HepG2 (cell line): ENCODE measurements around the gene CST4. TPM values are rescaled to one million over a fixed set of nuclear protein-coding genes. Genes with fewer than 3 reads are reported as not detected.
A peak's percentile ranks its signal among the peaks of the same experiment; 100 is the strongest.

ENCODE experiments used
- ARNT2 ChIP-seq: sonication (generic); formaldehyde crosslinking; IDR thresholded peaks from 2 replicates; pipeline ENCODE4 v1.8.0; 2022; ENCODE audit warnings: mild to moderate bottlenecking, low read depth, missing genetic modification reagents, moderate library complexity
- FOXA1 ChIP-seq, 2 experiments: fragments of 450-650 bp in 1 of 2; sonication (generic) in 1 of 2; formaldehyde crosslinking in 1 of 2; IDR thresholded peaks; 2 replicates each; pipeline versions ENCODE4 v1.4.0 to v1.6.1; 2016 to 2020; ENCODE audit warnings: missing genetic modification reagents in 1 of 2
- NFKBIZ ChIP-seq: IDR thresholded peaks from 2 replicates; pipeline ENCODE4 v1.6.1; 2018; ENCODE audit warnings: missing genetic modification reagents, missing compliant biosample characterization
- NR2F6 ChIP-seq, 2 experiments: IDR thresholded peaks; 2 replicates each; pipeline ENCODE4 v1.6.1; 2016; ENCODE audit warnings: antibody characterized with exemption in 1 of 2, mild to moderate bottlenecking in 1 of 2
- PCBP2 ChIP-seq: fragments of 200-400 bp; formaldehyde crosslinking; optimal IDR thresholded peaks from 2 replicates; pipeline ENCODE3; 2018; ENCODE audit warnings: low read length, low read depth; ENCODE audit not compliant: poor library complexity, severe bottlenecking
- RNF2 ChIP-seq: fragments of 450-650 bp; conservative IDR thresholded peaks from 2 replicates; pipeline ENCODE4 v1.6.1; 2016; ENCODE audit warnings: low read depth
- SIN3A ChIP-seq: IDR thresholded peaks from 2 replicates; pipeline ENCODE4 v1.6.1; 2011; ENCODE audit warnings: low read depth, mild to moderate bottlenecking, control low read depth, low read length, borderline replicate concordance
- SOX5 ChIP-seq: IDR thresholded peaks from 2 replicates; pipeline ENCODE4 v1.6.1; 2016; ENCODE audit warnings: borderline replicate concordance
- TBP ChIP-seq: sonication (generic); formaldehyde crosslinking; IDR thresholded peaks from 2 replicates; pipeline ENCODE4 v1.5.0; 2020; ENCODE audit warnings: missing genetic modification reagents
- ZFP91 ChIP-seq: sonication (generic); formaldehyde crosslinking; IDR thresholded peaks from 2 replicates; pipeline ENCODE4 v1.9.0; 2022; ENCODE audit warnings: missing genetic modification reagents, mild to moderate bottlenecking, borderline replicate concordance
- ZMYM3 ChIP-seq: sonication (generic); formaldehyde crosslinking; IDR thresholded peaks from 2 replicates; pipeline ENCODE4 v1.5.1; 2020; ENCODE audit warnings: mild to moderate bottlenecking, missing genetic modification reagents
- ZNF256 ChIP-seq: sonication (generic); formaldehyde crosslinking; conservative IDR thresholded peaks from 2 replicates; pipeline ENCODE4 v1.4.0; 2020; ENCODE audit warnings: missing genetic modification reagents
- ZNF552 ChIP-seq: sonication (generic); formaldehyde crosslinking; IDR thresholded peaks from 2 replicates; pipeline ENCODE4 v1.9.0; 2022; ENCODE audit warnings: missing genetic modification reagents, mild to moderate bottlenecking, borderline replicate concordance
- ZSCAN25 ChIP-seq: sonication (generic); formaldehyde crosslinking; IDR thresholded peaks from 2 replicates; pipeline ENCODE4 v1.8.0; 2022; ENCODE audit warnings: mild to moderate bottlenecking, missing genetic modification reagents
- polyA plus RNA-seq, 8 experiments: library from polyadenylated mRNA; depleted of rRNA in 3 of 8; stranded (reverse) in 7 of 8; unstranded in 1 of 8; fragments of >200 nt; fragmentation: Illumina TruSeq in 4 of 8; extraction: Trizol in 4 of 8; gene quantifications; 2 replicates each; pipeline versions ENCODE4 v1.2.1 to v1.2.3, GENCODE V29; 2011 to 2016; ENCODE audit warnings: low read depth in 4 of 8, missing spikeins in 1 of 8, mixed read lengths in 1 of 8; ENCODE audit not compliant: insufficient read depth in 1 of 8
- total RNA-seq, 5 experiments: library from RNA; depleted of rRNA; stranded (reverse); fragments of >200 nt; fragmentation: Illumina TruSeq; extraction: Trizol; gene quantifications; 2 replicates each; pipeline ENCODE4 v1.2.3, GENCODE V29; 2016; ENCODE audit warnings: low read depth in 1 of 5
- TF ChIP-seq, protein P1 (sequence below): sonication (generic); IDR thresholded peaks from 2 replicates; pipeline ENCODE4 v1.6.1; 2016; ENCODE audit warnings: low read depth, borderline replicate concordance
- TF ChIP-seq, protein P2 (sequence below): sonication (generic); formaldehyde crosslinking; IDR thresholded peaks from 2 replicates; pipeline ENCODE4 v1.5.1; 2020; ENCODE audit warnings: mild to moderate bottlenecking, missing genetic modification reagents, moderate library complexity
- TF ChIP-seq, protein P3 (sequence below): sonication (generic); formaldehyde crosslinking; IDR thresholded peaks from 2 replicates; pipeline ENCODE4 v1.8.0; 2022; ENCODE audit warnings: missing genetic modification reagents, mild to moderate bottlenecking, borderline replicate concordance
- TF ChIP-seq, protein P4 (sequence below): sonication (generic); formaldehyde crosslinking; IDR thresholded peaks from 2 replicates; pipeline ENCODE4 v1.9.0; 2021; ENCODE audit warnings: mild to moderate bottlenecking, missing genetic modification reagents

Gene CST4
- total and polyA plus RNA-seq, 2 of the 13 experiments (the other 11 are each of a cell fraction or from before 2014, with no cell fraction given), result not detected

DNA sequence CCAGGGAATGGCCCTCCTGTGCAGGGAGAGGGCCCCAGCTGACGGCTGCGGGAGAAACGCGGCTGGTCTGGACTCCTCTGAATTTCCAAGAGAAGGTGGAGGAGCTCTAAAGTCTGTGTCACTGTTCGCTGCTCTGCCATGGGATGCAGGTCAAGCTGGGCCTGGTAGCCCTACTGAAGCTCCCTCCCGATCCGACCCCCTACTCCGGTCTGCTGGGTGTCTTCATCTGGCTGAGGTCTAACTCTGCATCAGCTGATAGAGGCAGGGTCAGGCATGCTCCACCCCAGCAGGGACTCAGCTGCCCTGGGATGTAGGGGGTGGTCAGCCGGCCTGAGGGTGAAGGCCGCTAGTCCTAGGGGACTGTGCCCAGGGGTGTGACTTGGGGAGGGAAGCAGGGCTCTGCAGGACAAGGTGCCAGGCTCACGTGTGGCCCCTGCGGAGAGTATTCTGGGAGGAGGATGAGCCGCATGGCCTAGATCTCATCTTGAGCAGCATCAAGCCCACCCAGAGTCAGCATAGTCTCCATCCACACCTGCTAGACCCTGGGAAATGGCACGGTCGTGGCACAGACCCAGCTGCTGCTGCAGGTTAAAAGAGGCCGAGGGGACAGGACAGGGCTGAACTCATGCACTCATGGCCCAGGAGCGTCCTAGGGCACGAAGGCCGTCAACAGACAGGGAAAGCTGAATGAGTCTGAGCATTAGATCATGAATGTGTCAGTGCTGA lies 52.5 kb downstream of the CST4 start (continued):
- TF ChIP-seq SOX5 (no peak), ZSCAN25 (CRISPR knock-in tag) (peak; percentile 63), TBP (no peak), ZMYM3 (CRISPR knock-in tag) (no peak), FOXA1 (IDR thresholded peaks at IDR 0.05) (no peak), FOXA1 (CRISPR knock-in tag; IDR thresholded peaks at IDR 0.05) (no peak), ZFP91 (no peak; the same call in 1 of the 2 replicates), NFKBIZ (no peak; the same call in 1 of the 2 replicates), RNF2 (no peak), ZNF552 (CRISPR knock-in tag) (no peak; the same call in 1 of the 2 replicates), ARNT2 (CRISPR knock-in tag) (no peak), NR2F6 (IDR thresholded peaks at IDR 0.05) (no peak), NR2F6 (CRISPR knock-in tag; IDR thresholded peaks at IDR 0.05) (no peak), SIN3A (no peak), PCBP2 (no peak), ZNF256 (CRISPR knock-in tag) (no peak)
- TF ChIP-seq, protein P1, sequence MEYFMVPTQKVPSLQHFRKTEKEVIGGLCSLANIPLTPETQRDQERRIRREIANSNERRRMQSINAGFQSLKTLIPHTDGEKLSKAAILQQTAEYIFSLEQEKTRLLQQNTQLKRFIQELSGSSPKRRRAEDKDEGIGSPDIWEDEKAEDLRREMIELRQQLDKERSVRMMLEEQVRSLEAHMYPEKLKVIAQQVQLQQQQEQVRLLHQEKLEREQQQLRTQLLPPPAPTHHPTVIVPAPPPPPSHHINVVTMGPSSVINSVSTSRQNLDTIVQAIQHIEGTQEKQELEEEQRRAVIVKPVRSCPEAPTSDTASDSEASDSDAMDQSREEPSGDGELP, result peak; percentile 91
- TF ChIP-seq, protein P2, sequence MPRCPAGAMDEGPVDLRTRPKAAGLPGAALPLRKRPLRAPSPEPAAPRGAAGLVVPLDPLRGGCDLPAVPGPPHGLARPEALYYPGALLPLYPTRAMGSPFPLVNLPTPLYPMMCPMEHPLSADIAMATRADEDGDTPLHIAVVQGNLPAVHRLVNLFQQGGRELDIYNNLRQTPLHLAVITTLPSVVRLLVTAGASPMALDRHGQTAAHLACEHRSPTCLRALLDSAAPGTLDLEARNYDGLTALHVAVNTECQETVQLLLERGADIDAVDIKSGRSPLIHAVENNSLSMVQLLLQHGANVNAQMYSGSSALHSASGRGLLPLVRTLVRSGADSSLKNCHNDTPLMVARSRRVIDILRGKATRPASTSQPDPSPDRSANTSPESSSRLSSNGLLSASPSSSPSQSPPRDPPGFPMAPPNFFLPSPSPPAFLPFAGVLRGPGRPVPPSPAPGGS (CRISPR knock-in tag), result 0 out of 2 replicates have a peak, but pooled peaks have one; percentile 16
- TF ChIP-seq, protein P3, sequence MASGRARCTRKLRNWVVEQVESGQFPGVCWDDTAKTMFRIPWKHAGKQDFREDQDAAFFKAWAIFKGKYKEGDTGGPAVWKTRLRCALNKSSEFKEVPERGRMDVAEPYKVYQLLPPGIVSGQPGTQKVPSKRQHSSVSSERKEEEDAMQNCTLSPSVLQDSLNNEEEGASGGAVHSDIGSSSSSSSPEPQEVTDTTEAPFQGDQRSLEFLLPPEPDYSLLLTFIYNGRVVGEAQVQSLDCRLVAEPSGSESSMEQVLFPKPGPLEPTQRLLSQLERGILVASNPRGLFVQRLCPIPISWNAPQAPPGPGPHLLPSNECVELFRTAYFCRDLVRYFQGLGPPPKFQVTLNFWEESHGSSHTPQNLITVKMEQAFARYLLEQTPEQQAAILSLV, result no peak
- TF ChIP-seq, protein P4, sequence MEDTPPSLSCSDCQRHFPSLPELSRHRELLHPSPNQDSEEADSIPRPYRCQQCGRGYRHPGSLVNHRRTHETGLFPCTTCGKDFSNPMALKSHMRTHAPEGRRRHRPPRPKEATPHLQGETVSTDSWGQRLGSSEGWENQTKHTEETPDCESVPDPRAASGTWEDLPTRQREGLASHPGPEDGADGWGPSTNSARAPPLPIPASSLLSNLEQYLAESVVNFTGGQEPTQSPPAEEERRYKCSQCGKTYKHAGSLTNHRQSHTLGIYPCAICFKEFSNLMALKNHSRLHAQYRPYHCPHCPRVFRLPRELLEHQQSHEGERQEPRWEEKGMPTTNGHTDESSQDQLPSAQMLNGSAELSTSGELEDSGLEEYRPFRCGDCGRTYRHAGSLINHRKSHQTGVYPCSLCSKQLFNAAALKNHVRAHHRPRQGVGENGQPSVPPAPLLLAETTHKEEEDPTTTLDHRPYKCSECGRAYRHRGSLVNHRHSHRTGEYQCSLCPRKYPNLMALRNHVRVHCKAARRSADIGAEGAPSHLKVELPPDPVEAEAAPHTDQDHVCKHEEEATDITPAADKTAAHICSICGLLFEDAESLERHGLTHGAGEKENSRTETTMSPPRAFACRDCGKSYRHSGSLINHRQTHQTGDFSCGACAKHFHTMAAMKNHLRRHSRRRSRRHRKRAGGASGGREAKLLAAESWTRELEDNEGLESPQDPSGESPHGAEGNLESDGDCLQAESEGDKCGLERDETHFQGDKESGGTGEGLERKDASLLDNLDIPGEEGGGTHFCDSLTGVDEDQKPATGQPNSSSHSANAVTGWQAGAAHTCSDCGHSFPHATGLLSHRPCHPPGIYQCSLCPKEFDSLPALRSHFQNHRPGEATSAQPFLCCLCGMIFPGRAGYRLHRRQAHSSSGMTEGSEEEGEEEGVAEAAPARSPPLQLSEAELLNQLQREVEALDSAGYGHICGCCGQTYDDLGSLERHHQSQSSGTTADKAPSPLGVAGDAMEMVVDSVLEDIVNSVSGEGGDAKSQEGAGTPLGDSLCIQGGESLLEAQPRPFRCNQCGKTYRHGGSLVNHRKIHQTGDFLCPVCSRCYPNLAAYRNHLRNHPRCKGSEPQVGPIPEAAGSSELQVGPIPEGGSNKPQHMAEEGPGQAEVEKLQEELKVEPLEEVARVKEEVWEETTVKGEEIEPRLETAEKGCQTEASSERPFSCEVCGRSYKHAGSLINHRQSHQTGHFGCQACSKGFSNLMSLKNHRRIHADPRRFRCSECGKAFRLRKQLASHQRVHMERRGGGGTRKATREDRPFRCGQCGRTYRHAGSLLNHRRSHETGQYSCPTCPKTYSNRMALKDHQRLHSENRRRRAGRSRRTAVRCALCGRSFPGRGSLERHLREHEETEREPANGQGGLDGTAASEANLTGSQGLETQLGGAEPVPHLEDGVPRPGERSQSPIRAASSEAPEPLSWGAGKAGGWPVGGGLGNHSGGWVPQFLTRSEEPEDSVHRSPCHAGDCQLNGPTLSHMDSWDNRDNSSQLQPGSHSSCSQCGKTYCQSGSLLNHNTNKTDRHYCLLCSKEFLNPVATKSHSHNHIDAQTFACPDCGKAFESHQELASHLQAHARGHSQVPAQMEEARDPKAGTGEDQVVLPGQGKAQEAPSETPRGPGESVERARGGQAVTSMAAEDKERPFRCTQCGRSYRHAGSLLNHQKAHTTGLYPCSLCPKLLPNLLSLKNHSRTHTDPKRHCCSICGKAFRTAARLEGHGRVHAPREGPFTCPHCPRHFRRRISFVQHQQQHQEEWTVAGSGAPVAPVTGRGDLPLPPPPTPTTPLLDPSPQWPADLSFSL (CRISPR knock-in tag), result no peak
